HG02610 (cell line): ENCODE results near the gene MIA3.
A peak's percentile ranks its signal among the peaks of the same experiment; 100 is the strongest.
"Not testable (repeated sequence)": the region's sequence is repeated elsewhere in the genome, so short reads cannot be mapped to it uniquely, and the experiment has no call there.

Source experiments
- ATAC-seq: cut with Tn5 transposase; IDR thresholded peaks from one replicate; pipeline ENCODE4 v1.9.1; 2021; ENCODE audit warnings: mild to moderate bottlenecking, moderate library complexity; ENCODE audit not compliant: unreplicated experiment

Gene MIA3, protein sequence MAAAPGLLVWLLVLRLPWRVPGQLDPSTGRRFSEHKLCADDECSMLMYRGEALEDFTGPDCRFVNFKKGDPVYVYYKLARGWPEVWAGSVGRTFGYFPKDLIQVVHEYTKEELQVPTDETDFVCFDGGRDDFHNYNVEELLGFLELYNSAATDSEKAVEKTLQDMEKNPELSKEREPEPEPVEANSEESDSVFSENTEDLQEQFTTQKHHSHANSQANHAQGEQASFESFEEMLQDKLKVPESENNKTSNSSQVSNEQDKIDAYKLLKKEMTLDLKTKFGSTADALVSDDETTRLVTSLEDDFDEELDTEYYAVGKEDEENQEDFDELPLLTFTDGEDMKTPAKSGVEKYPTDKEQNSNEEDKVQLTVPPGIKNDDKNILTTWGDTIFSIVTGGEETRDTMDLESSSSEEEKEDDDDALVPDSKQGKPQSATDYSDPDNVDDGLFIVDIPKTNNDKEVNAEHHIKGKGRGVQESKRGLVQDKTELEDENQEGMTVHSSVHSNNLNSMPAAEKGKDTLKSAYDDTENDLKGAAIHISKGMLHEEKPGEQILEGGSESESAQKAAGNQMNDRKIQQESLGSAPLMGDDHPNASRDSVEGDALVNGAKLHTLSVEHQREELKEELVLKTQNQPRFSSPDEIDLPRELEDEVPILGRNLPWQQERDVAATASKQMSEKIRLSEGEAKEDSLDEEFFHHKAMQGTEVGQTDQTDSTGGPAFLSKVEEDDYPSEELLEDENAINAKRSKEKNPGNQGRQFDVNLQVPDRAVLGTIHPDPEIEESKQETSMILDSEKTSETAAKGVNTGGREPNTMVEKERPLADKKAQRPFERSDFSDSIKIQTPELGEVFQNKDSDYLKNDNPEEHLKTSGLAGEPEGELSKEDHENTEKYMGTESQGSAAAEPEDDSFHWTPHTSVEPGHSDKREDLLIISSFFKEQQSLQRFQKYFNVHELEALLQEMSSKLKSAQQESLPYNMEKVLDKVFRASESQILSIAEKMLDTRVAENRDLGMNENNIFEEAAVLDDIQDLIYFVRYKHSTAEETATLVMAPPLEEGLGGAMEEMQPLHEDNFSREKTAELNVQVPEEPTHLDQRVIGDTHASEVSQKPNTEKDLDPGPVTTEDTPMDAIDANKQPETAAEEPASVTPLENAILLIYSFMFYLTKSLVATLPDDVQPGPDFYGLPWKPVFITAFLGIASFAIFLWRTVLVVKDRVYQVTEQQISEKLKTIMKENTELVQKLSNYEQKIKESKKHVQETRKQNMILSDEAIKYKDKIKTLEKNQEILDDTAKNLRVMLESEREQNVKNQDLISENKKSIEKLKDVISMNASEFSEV (N-terminal part only)

DNA sequence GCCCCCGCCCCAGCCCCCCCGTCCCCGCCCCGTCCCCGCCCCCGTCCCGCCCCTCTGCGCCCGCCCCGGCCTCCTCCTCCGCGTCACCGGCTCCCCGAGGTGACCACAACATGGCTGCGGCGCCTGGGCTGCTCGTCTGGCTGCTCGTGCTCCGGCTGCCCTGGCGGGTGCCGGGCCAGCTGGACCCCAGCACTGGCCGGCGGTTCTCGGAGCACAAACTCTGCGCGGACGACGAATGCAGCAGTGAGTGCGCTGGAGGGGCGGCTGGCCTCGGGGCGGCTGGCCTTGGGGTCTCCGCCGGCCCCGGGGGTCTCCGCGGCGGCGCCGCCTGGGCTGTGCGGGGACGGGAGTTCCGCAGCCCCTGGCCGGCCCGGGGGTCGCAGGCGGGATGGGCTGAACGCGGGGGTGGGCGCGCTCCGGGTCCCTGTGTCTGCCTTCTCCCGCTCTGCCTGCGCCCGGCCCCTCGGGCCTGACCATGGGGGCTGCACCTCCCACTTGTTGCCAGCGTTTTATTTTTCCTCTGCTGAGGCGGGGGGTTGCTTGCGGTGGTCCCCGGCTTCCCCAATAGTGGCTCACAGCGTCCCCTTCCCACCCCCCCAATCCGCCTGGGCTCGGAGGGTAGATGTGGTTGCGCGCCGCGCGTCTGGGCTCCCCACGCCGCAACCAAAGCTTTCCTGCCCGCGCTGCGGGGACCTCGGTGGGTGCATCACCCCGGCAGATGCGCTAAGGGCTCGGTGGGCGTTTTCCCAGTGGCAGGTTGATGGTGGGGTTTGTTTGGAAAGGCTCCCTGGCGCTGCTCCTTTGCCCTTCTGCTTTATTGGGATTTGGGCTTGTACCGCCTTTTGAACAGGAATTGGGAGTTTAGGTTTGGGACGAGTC is at the start of gene MIA3:
Gene MIA3 (plus strand): TSS at position 97 of the 879 bp plus-strand sequence. CDS start 14 bp downstream, at position 111.
- ATAC-seq = peak; percentile 57

- ATAC-seq = no peak
Measured at GRCh38 chr1:222570837-222571236, 47.1 kb upstream of the MIA3 start.

- no peak for ATAC-seq
Measured at GRCh38 chr1:222579316-222579715, 38.6 kb upstream of the MIA3 start.

DNA sequence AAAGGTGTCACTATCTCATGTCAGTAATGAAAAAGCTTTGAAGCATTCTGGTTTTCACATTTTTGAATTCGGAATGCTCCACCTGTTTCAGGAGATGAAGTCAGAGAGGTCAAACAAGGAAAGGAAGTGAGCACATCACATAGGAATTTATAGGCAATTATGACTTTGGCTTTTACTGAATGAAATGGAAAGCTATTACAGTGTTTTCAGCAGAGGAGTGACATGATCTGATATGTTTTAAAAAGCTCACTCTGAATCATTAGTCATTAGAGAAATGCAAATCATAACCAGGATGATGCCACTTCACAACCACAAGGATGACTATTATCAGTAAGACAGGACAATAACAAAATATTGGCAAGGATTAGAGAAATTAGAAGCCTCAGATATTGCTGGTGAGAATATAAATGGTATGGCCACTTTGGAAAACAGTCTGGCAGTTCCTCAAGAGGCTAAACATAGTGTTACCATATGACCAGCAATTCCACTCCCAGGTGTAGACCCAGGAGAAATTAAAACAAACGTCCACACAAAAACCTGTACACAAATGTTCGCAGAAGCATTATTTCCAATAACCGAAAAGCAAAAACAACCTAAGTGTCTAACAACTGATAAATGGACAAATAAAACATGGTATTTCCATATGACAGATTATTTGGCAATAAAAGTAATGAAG is 35.7 kb upstream of the MIA3 start:
- ATAC-seq = peak; percentile 82

GRCh38 chr1:222583079-222583478 is 34.8 kb upstream of the MIA3 start:
- ATAC-seq = peak; percentile 80

DNA sequence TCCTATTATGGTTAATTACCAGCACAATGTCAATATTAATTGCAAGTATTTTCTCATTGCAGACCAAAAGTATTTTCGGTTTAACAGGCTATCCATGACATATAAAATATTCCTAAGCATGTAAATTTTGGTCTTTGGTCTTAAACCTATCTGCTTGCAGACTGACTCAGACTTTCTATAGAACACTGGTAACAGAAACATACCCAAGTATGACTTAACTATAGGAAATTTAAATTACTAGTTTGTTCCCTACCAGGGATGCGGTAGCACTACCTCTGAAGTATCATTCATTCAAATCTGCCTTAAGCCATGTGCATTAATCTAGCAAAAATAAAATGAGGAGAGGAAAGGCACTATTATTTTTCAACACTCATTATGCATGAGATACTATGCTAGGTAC is 31.1 kb upstream of the MIA3 start:
- ATAC-seq = no peak

DNA sequence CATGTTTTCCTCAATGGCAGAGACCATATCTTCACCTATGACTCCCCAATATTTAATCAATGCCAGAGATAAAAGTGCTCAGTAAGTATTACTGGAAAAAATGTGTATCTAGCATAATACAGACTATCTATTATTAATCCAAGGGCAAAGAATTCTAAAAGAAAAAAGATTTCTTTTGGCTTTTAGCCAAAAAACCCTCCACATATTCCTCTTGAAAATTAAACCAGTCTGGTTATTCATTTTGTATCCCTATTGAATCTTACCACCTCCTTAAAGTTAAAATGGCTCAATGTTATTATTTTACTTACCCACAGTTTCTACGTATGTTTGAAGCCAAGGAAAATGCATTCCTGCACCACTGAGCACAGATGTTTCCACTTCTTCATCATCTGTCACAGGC is 29.8 kb upstream of the MIA3 start:
- no peak for ATAC-seq

DNA sequence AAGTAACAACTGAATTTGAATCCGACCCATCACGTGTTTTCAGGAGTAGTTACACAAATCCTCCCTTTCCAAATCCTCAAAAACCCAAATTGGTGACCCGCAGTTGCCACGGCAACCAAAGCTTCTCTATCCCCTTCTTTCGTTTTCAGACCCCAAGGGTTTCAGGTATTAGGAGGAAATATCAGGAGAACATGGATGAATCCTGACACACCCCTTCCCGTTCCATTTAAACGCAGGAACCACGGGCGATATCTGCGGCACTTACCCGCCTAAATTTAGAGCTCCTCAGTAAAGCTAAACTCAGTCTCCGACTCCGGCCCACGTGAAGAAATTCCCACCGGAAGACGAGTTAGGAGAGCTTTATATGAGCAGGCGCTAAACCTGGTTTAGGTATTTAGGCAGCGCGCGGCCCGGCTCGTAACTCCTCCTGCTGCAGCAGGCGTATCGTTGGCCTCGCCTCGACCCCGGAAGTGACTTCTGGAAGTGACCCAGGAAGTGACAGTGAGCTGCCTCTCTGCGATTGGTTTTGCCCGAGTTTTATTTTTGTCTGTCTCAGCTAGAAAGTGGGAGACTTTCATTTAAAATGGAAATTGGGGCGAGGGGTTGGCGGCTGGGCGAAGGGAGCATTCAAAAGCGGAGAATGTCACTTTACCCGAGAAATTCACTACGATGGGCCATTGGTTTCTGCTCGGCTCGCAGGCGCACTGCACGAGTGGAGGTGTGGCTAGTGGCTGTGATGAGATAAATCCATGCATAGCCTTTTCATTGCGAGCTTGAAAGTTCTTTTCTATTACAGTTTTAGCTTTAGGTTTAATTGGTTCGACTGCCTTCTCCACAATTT is 28.2 kb upstream of the MIA3 start, which contains the start of gene TAF1A:
Gene TAF1A (minus strand): TSS at position 472 of the 841 bp plus-strand sequence.
- peak; percentile 99 for ATAC-seq

GRCh38 chr1:222592171-222592570 is 25.7 kb upstream of the MIA3 start:
- no peak for ATAC-seq

- no peak for ATAC-seq
Measured at GRCh38 chr1:222594789-222595188, 23.1 kb upstream of the MIA3 start.

DNA sequence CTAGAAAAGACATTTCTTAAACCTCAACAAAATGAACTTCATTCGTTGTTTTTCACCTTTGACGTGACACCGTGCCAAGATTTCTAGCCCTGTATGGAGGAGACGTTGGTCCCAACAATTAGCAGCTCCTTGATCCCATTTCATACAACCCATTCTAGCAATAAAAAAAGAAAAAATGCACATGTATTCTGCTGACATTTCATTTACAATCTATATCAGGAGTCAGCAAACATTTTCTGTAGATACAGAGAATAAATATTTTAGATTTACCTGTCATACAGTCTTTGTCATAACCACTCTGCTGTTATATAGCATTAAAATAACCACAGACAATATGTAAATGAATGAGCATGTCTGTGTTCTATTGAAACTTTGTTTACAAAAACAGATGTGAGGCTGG is 21.2 kb upstream of the MIA3 start:
- no peak for ATAC-seq

DNA sequence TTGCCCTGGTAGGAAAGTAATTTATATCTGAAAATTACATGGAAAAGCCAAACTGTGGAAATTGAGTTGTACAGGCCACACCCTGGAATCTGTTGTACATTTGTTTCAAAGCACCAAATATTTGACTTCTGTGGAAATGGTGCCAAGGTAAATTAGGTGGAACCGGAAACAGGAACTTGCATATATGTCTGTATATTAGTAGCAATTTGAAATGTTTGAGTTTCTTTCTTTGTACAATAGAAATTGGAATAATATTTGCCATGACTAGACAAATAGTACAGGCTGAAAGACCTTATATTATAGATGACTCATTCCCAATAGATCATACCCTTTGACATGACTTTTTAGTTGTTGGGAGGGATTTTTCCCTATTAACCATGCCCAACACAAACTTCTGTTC is 17.6 kb upstream of the MIA3 start:
- ATAC-seq = no peak

GRCh38 chr1:222601257-222601656 is 16.6 kb upstream of the MIA3 start:
- ATAC-seq = no peak

GRCh38 chr1:222606757-222607156 is 11.1 kb upstream of the MIA3 start:
- ATAC-seq = no peak

- ATAC-seq = not testable (repeated sequence)
Measured at GRCh38 chr1:222609111-222609510, 8.8 kb upstream of the MIA3 start.

- no peak for ATAC-seq
Measured at GRCh38 chr1:222610728-222611127, 7.2 kb upstream of the MIA3 start.

DNA sequence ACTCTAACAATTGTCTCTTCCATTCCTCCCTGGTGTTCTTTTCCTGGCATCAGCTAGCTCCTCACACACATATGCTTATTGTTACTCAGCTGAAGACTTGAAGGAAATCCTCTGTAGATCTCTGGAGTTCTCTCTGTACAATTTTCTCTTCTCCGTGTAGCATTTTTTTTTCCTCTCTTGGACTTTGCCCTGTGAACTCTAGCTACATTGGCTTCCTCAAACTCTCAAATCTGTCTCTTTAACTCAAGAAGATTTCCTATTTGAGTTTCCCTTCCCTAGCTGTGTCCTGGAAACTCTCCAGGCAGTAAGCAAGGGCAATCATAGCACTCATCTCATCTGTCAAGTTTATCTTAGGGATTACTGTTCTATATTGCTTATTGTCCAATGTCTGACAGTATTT is 4.3 kb upstream of the MIA3 start:
- ATAC-seq = no peak

DNA sequence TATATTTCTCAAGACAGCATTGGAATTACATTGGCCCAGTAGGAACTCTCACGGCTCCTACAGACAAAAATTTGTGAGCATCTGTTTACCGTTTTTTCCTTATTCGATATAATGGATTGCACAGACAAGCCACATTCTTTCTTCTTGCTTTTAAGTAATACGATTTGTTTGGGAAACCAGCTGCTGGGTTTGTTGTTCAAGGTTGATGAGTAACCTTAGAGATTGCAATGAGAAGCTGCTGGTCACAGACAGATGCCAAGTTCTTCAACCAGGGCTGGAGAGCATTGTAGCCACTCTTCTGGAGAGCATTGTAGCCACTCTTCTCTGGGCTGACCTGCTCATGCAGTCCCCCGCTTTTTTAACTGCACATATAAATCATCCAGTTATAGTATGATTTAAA is 1.4 kb upstream of the MIA3 start:
- ATAC-seq = no peak
